Muscle layer of duodenum (tissue), 2 donors: ENCODE measurements around the gene URI1.

Experiments
- H3K27ac ChIP-seq: one replicate; pipeline ENCODE4 v1.7.0; 2013; ENCODE audit warnings: mild to moderate bottlenecking, low read length
- H3K27me3 ChIP-seq: one replicate; pipeline ENCODE4 v1.7.0; 2013; ENCODE audit warnings: low read depth, mild to moderate bottlenecking, control low read depth, low read length
- H3K36me3 ChIP-seq, 2 donors: one replicate each; pipeline ENCODE4 v1.7.0; 2013; ENCODE audit warnings: low read length in 2 of 2, control low read depth in 1 of 2, mild to moderate bottlenecking in 1 of 2; ENCODE audit not compliant: insufficient read depth in 2 of 2, control insufficient read depth in 1 of 2
- H3K4me1 ChIP-seq, 2 donors: one replicate each; pipeline ENCODE4 v1.7.0; 2013; ENCODE audit warnings: low read length in 2 of 2, mild to moderate bottlenecking in 2 of 2, control low read depth in 1 of 2, moderate library complexity in 1 of 2; ENCODE audit not compliant: insufficient read depth in 2 of 2, control insufficient read depth in 1 of 2
- H3K4me3 ChIP-seq, 2 donors: one replicate each; pipeline ENCODE4 v1.7.0; 2013; ENCODE audit warnings: low read length in 2 of 2, low read depth in 1 of 2, mild to moderate bottlenecking in 1 of 2
- H3K9me3 ChIP-seq, 2 donors: one replicate each; pipeline ENCODE4 v1.7.0; 2013; ENCODE audit warnings: low read length in 2 of 2, control low read depth in 1 of 2, mild to moderate bottlenecking in 1 of 2; ENCODE audit not compliant: control insufficient read depth in 1 of 2
- donor health status: healthy.

URI1 gene

DNA sequence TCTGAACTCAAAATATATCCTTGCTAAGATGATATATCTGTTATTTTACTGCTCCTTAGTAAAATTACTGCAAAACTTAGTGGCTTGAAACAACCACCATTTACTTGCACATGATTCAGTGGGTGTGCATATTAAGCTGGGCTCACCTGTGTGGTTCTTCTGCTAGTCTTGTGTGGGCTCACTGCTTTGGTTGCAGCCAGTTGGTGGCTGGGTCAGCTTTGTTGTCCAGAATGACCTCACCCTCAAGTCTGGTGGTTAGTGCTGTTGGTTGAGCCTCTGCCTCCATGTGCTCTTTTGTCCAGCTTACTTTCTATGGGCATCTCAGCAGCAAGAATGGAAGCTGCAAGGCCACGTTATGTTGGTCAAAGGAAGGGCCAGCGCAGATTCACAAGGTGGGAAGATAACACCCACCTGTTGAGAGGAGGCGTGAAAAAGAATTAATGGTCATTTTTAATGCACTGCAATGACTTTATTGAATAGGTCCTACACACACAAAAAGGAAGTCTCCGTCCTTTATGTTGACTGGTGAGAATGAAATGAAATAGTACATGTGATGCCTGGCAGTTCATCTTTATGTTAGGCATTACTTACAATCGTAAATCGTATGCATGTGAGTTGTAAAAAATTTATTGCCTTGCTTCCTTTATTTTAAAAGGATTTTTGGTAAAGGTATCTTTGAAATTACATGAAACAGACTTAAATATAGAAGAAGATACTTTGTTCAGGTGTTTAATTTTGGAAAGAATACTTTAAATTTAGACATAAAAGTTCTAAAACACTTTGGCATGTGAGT, 34.3 kb downstream of the URI1 start:
- H3K27me3 ChIP-seq = no peaks in the 10 kb centered on the region
- no peaks in the 10 kb centered on the region for H3K4me1 ChIP-seq
- H3K27ac ChIP-seq = no peak overlapping the region

DNA sequence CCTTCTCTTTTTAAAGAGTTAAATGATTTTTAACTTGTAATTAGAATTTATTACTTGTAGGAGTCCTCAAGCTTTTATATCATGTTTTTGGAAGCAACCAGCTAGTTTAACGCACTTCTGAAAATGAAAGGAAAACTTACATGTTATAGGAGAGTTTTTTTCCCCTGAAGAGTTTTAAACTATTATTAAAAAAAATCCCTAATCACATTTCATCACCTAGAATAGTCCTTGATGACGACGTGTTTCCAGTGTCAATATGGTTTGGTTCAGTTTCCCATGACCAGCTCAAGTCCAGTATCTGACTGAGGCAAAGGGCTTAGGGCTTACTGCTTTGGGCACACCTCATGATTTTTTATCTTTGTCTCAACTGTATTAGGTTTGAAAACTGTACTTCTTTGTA, 36.0 kb downstream of the URI1 start:
- Histone ChIP-seq H3K36me3 (no peaks in the 10 kb centered on the region), H3K4me3 (no peak overlapping the region), H3K27ac (no peak overlapping the region), H3K9me3 (no peaks in the 10 kb centered on the region), H3K27me3 (no peaks in the 10 kb centered on the region), H3K4me1 (peaks cover 0 to 11% of the 10 kb centered on the region in 2 donors)

More for the DNA sequence above, 34.3 kb downstream of the URI1 start:
- no peaks in the 10 kb centered on the region for H3K9me3 ChIP-seq
- H3K4me3 ChIP-seq = no peak overlapping the region
- H3K36me3 ChIP-seq = no peaks in the 10 kb centered on the region

DNA sequence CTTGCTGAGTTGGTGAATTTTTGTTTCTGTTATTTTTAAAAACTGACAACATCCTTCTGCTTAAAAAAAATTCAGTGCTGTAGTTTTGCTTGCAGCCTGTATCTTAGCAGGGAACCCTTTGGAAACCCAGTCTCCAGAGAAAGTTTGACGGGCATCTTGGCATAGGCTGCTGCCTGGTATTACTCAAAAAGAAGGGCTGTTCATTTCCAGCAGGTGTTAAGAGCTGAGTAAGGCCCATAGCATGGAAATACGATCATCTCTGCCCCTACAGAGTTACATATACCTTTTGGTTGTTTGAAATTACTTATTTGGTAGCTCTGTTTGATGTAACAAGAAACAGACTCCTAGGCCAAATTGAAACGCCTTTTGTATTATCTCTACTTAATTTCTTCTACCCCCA, 41.5 kb downstream of the URI1 start:
- Histone ChIP-seq H3K27me3 (no peaks in the 10 kb centered on the region), H3K4me1 (peaks cover 0 to 16% of the 10 kb centered on the region in 2 donors), H3K27ac (no peak overlapping the region), H3K36me3 (peaks cover 0 to 9% of the 10 kb centered on the region in 2 donors), H3K4me3 (no peak overlapping the region), H3K9me3 (no peaks in the 10 kb centered on the region)

DNA sequence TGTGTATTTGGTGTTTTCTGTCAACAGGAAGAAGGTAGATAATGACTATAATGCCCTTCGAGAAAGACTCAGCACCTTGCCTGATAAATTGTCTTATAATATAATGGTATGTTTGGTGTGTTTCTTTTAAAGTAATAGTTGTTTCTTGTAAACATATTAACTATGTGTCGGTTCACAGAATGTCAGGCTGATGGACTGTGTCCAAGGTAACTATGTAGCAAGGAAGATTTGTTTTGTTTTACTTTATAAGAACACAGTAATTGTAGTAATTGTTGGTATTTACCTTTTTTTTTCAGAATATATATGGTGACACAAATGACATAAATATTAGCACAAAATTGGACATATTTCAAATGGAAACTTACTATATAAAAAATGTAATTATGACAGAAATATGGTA, 43.2 kb downstream of the URI1 start:
- H3K36me3 ChIP-seq = peaks cover 0 to 12% of the 10 kb centered on the region in 2 donors
- no peak overlapping the region for H3K27ac ChIP-seq
- no peaks in the 10 kb centered on the region for H3K9me3 ChIP-seq
- H3K27me3 ChIP-seq = no peaks in the 10 kb centered on the region
- H3K4me1 ChIP-seq = peaks cover 0 to 16% of the 10 kb centered on the region in 2 donors
- H3K4me3 ChIP-seq = no peak overlapping the region

DNA sequence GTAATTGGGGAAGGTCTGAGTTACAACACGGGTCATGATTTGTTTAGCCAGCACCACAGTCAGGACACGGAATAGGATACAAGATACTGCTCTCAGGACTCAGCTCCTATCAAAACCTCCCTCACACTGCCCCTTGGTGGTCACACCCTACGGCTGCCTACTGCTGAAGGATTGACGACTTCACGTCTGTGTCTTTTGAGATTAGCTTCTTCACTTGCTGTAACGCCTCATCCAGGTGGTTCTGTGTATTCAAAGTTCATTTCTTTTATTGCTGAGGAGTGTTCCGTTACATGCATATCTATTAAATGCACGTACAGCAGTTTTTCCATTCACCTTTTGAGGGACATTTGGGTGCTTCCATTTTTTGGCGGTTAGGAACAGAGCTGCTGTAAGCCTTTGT, 46.3 kb downstream of the URI1 start:
- H3K27ac ChIP-seq = no peak overlapping the region
- peaks cover 0 to 18% of the 10 kb centered on the region in 2 donors for H3K36me3 ChIP-seq

DNA sequence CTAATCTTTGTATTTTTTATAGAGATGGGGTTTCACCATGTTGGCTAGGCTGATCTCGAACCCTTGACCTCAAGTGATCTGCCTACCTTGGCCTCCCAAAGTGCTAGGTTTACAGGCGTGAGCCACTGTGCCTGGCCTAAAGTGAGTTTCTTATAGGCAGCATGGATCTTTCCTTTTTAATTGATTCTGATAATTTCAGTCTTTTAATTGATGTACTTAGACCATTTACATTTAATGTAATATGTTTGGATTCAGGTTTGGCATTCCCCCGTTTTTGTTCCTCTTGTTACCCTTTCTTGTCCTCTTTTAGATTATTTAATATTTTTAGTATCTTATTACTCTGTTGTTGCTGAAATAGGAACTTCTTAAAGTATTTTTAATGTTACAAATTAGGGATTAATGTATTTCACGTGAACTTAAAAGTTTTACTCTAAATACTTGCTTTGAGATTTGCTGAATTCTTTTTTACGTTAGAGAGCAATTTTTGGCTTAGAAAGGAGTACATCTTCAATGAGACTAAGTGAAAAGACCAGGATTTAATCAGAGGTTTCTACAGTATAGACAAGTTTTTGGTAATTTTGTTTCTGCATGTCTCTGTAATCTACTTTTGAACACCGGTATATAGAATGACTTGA, 50.3 kb downstream of the URI1 start:
- H3K27me3 ChIP-seq = no peaks in the 10 kb centered on the region
- peaks cover 0 to 9% of the 10 kb centered on the region in 2 donors for H3K9me3 ChIP-seq
- peaks cover 0 to 19% of the 10 kb centered on the region in 2 donors for H3K36me3 ChIP-seq
- no peaks in the 10 kb centered on the region for H3K4me1 ChIP-seq
- H3K4me3 ChIP-seq = no peak overlapping the region
- H3K27ac ChIP-seq = no peak overlapping the region

More for the DNA sequence above, 46.3 kb downstream of the URI1 start:
- peaks cover 0 to 4% of the 10 kb centered on the region in 2 donors for H3K4me1 ChIP-seq
- peaks cover 0 to 4% of the 10 kb centered on the region in 2 donors for H3K9me3 ChIP-seq
- H3K4me3 ChIP-seq = no peak overlapping the region
- H3K27me3 ChIP-seq = no peaks in the 10 kb centered on the region

DNA sequence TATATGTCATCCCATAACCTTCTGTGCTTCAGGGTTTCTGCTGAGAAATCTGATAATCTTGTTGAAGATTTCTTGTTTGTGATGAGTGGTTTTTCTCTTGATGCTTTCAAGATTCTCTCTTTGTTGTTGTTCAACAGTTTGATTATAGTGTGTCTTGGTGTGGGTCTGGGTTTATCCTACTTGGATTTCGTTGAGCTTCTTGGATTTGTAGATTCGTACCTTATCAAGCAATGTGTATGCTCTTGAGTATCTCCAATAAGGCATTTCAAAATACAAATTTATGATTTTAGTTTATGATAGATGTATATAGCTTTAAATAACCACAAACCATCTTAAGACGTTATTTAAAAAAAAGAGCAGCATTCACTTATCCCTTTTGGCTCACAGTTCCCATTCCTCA, 57.5 kb downstream of the URI1 start:
- H3K4me1 ChIP-seq = no peaks in the 10 kb centered on the region
- H3K27me3 ChIP-seq = no peaks in the 10 kb centered on the region
- H3K27ac ChIP-seq = no peak overlapping the region
- H3K4me3 ChIP-seq = no peak overlapping the region
- peaks cover 0 to 18% of the 10 kb centered on the region in 2 donors for H3K36me3 ChIP-seq
- peaks cover 4 to 12% of the 10 kb centered on the region in 2 donors for H3K9me3 ChIP-seq

DNA sequence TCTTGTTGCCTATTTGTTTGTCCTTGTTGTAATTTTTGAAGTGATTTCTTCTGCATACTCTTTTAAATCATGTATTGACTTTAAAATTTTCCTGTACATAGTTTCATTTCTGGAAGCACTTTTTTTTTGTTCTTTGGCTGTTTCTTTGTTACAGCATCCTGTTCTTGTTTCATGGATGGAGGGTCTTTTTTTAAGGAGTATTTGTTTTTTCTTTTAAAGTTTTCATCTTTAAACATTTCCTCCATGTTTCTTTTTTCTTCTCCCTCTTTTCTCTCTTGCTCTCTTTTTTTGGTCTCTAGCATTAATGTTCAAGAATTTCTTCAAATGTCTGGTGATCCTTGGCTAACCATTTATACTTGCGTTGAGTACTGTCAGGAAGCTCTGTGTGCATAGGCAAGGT, 58.8 kb downstream of the URI1 start:
- Histone ChIP-seq H3K27ac (no peak overlapping the region), H3K27me3 (no peaks in the 10 kb centered on the region), H3K36me3 (peaks cover 3 to 20% of the 10 kb centered on the region in 2 donors), H3K4me1 (no peaks in the 10 kb centered on the region), H3K9me3 (peaks cover 4 to 9% of the 10 kb centered on the region in 2 donors), H3K4me3 (no peak overlapping the region)

DNA sequence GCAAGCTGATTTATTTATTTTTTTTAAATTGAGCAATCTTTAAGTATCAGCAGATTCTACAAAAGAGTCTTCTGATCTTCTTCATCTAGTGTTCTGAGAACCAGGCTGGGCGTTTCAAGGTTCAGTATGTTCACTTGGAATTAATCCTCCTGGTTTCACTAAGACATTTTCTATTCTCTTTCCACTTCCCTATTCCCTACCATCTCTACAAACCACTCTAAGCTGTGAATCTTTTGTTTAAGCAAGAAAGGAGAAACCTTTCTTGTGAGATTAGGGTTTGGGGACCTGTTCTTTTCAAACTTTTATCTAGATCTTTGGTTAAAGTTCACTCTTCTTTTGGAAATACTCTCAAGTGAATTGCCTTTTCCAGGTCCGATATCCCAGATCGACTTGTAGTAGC, 59.3 kb downstream of the URI1 start:
- Histone ChIP-seq H3K27ac (no peak overlapping the region), H3K36me3 (peaks cover 7 to 21% of the 10 kb centered on the region in 2 donors), H3K9me3 (peaks cover 4 to 9% of the 10 kb centered on the region in 2 donors), H3K4me1 (no peaks in the 10 kb centered on the region), H3K4me3 (no peak overlapping the region), H3K27me3 (no peaks in the 10 kb centered on the region)

DNA sequence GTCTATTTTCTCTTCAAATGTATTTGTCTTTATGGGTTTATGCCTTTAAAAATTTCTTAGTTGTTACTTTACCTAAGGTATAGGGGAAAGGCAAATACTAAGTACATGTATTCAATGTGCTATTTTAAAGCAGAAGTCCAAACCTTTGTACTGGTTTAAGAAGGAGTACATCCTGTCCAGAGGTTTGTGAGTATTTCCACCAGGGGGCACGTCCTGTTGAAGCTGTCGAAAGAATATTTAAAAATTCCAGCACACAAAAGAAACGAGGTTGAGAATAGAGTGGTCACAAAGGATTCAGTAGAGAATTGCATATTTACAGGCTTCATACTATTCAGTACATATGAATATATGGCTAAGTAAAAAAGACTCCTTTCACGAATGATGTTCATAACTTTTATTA, 59.8 kb downstream of the URI1 start:
- Histone ChIP-seq H3K27ac (no peak overlapping the region), H3K4me3 (no peak overlapping the region), H3K36me3 (peaks cover 10 to 21% of the 10 kb centered on the region in 2 donors), H3K9me3 (peaks cover 4 to 7% of the 10 kb centered on the region in 2 donors), H3K27me3 (no peaks in the 10 kb centered on the region), H3K4me1 (no peaks in the 10 kb centered on the region)

DNA sequence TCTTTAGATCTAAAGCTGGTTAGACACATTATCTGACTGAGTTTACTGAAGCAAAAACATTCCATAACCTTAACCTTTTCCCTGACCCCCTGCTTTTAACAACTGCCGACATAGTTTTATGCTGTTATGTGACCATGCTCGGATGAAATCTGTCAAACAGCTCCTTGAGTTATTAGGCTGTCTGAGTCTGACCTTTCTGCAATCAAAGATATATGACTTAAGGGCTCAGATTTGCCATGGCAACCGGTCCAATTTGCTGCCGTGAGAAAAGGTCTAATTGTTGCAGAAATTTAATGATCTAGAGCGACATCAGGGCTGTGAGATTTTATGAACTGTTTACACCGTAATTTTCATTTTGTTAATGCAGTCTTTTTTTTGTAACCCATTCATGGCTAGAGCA, 61.8 kb downstream of the URI1 start:
- Histone ChIP-seq H3K9me3 (peaks cover 4 to 7% of the 10 kb centered on the region in 2 donors), H3K27ac (no peak overlapping the region), H3K36me3 (peaks cover 10 to 22% of the 10 kb centered on the region in 2 donors), H3K27me3 (no peaks in the 10 kb centered on the region), H3K4me3 (no peak overlapping the region), H3K4me1 (no peaks in the 10 kb centered on the region)
